Adrenal gland (tissue), 12 donors: ENCODE measurements around the gene SPAG7. TPM values are rescaled to one million over a fixed set of nuclear protein-coding genes. Genes with fewer than 3 reads are reported as not detected.
A peak's percentile ranks its signal among the peaks of the same experiment; 100 is the strongest.

Source experiments
- DNase-seq, 7 donors: peaks; one replicate each; pipeline ENCODE4 v3.0.0-alpha.2; 2019 to 2020
- H3K27ac ChIP-seq, 5 donors: fragments of 200-600 bp; sonication (generic) in 4 of 5; 1 replicate in 3 of 5; 2 replicates in 2 of 5; pipeline versions ENCODE4 v1.5.1 to v1.8.0; 2016 to 2020; ENCODE audit warnings: mild to moderate bottlenecking in 1 of 5
- H3K27me3 ChIP-seq: fragments of 200-600 bp; 2 replicates; pipeline ENCODE4 v1.8.0; 2021
- H3K36me3 ChIP-seq, 2 donors: fragments of 200-600 bp; replicated peaks in 1 of 2; 1 replicate in 1 of 2; 2 replicates in 1 of 2; pipeline versions ENCODE4 v1.5.1 to v1.8.0; 2018 to 2022
- H3K4me1 ChIP-seq, 2 donors: fragments of 200-600 bp; replicated peaks in 1 of 2; 1 replicate in 1 of 2; 2 replicates in 1 of 2; pipeline versions ENCODE4 v1.5.1 to v1.8.0; 2018 to 2021
- H3K4me3 ChIP-seq, 4 donors: fragments of 200-600 bp; sonication (generic) in 3 of 4; one replicate each; pipeline ENCODE4 v1.5.1; 2016 to 2018
- H3K9me3 ChIP-seq, 3 donors: fragments of 200-600 bp; sonication (generic) in 1 of 3; replicated peaks in 1 of 3; 1 replicate in 2 of 3; 2 replicates in 1 of 3; pipeline versions ENCODE4 v1.5.1 to v1.8.0; 2016 to 2021
- CTCF ChIP-seq, 6 experiments: fragments of 450-650 bp in 4 of 6; fragments of 200-600 bp in 2 of 6; sonication (generic) in 1 of 6; IDR thresholded peaks; 1 replicate in 5 of 6; 2 replicates in 1 of 6; pipeline versions ENCODE4 v1.5.1 to v1.8.0; 2016 to 2021; ENCODE audit warnings: antibody characterized with exemption in 6 of 6, mild to moderate bottlenecking in 2 of 6, moderate library complexity in 1 of 6
- POLR2A ChIP-seq, 2 donors: fragments of 450-650 bp; IDR thresholded peaks; one replicate each; pipeline ENCODE4 v1.6.1; 2017; ENCODE audit warnings: antibody characterized with exemption in 2 of 2, mild to moderate bottlenecking in 2 of 2, moderate library complexity in 1 of 2
- WGBS, 4 donors: extraction: QIAGEN DNeasy Blood & Tissue Kit in 2 of 4; methylation state at CpG; one replicate each; pipeline versions ENCODE4 v1.1.5 to v1.1.7; 2013 to 2017; 5-methylcytosine and 5-hydroxymethylcytosine counted together
- intact Hi-C, 2 donors: fragments of 100-400 bp; cut with DNase I; formaldehyde crosslinking; loops; one replicate each; pipeline versions ENCODE4 v1.14.1 to v1.15.0; 2022 to 2023
- polyA plus RNA-seq, 3 donors: library from polyadenylated mRNA; stranded (reverse); fragments of 200-250 nt in 2 of 3; fragments of 350-450 nt in 1 of 3; fragmentation: Illumina TruSeq in 1 of 3; extraction: RNeasy Lipid Tissue Mini Kit (QIAGEN cat#74804) in 1 of 3; gene quantifications; one replicate each; pipeline ENCODE4 v1.2.3, GENCODE V29; 2013 to 2014
- total RNA-seq, 9 donors: library from RNA; depleted of rRNA in 4 of 9; stranded (reverse); fragments of >200 nt in 4 of 9; fragments of 120-200 nt in 1 of 9; fragmentation: NEBNext Ultra II Directional in 1 of 9; extraction: Animal tissue kit (Norgen Biotek cat#: 25700) in 1 of 9; gene quantifications; one replicate each; pipeline versions ENCODE4 v1.1.0 to v1.2.4, GENCODE V29; 2013 to 2023
- donor health status: healthy with polysubstance abuse.
- donor health status: Bipolar disorder and iron deficiency.
- donor health status: DM: yes; HTN: yes; CAD: no.
- donor health status: DM: no; HTN: no; CAD: no.
- donor health status: DM: no; HTN: no; CAD: no.
- donor health status: DM: yes; HTN: yes; CAD: no.

The SPAG7 gene
- total and polyA plus RNA-seq, 12 donors, result 44.3 to 120 (median 73.5) TPM

GRCh38 chr17:4986403-4986802 is 18.8 kb upstream of the SPAG7 start:
- intact Hi-C loops, result loop anchor here (5.0 to 10.0 kb wide), 4 partner anchors 52 to 82 kb away; partner anchors contain the start of genes CHRNE (in 1 of the 2) and GP1BA (in 1 of the 2)
- WGBS, 4 donors, result 18 to 26% (median 21%) methylated on average over 4 to 5 of the region's 5 CpGs

GRCh38 chr17:4982305-4982704 is 14.7 kb upstream of the SPAG7 start:
- no peaks in the 10 kb centered on the region for H3K27me3 ChIP-seq
- no peak for DNase-seq
- peaks cover 8 to 12% of the 10 kb centered on the region in 2 donors for H3K4me1 ChIP-seq
- H3K27ac ChIP-seq, result no peak overlapping the region
- peaks cover 0 to 63% of the 10 kb centered on the region in 2 donors for H3K36me3 ChIP-seq
- H3K9me3 ChIP-seq, result no peaks in the 10 kb centered on the region
- intact Hi-C loops, result loop anchor here in 1 of 2 donors (10.0 kb wide), 3 partner anchors 48 to 82 kb away; partner anchors contain the start of genes CHRNE and GP1BA
- TF ChIP-seq CTCF (IDR thresholded peaks at IDR 0.05) (no peak), POLR2A (IDR thresholded peaks at IDR 0.05) (no peak)
- 58 to 73% (median 64%) methylated on average over 5 of the region's 5 CpGs for WGBS, 4 donors
- no peak overlapping the region for H3K4me3 ChIP-seq

More at GRCh38 chr17:4986403-4986802, 18.8 kb upstream of the SPAG7 start:
- H3K9me3 ChIP-seq, result no peaks in the 10 kb centered on the region
- no peaks in the 10 kb centered on the region for H3K27me3 ChIP-seq
- peak in 1 of 2 donors; percentile 16 for TF ChIP-seq POLR2A (IDR thresholded peaks at IDR 0.05)
- TF ChIP-seq CTCF (IDR thresholded peaks at IDR 0.05), result no peak
- H3K4me1 ChIP-seq, result peaks cover 13 to 24% of the 10 kb centered on the region in 2 donors
- H3K36me3 ChIP-seq, result peaks cover 0 to 30% of the 10 kb centered on the region in 2 donors
- DNase-seq, result peak in 4 of 7 donors; percentile 49 to 68 (median 54)
- H3K27ac ChIP-seq, result peak overlapping the region in 4 of 5 donors; percentile 80 to 95 (median 90)
- peak overlapping the region in 2 of 4 donors; percentile 62 to 93 for H3K4me3 ChIP-seq

GRCh38 chr17:4980644-4981216 is 13.1 kb upstream of the SPAG7 start:
- 41 to 46% (median 42%) methylated on average over 6 of the region's 6 CpGs for WGBS, 4 donors
- intact Hi-C loops, result loop anchor here in 1 of 2 donors (10.0 kb wide), 3 partner anchors 46 to 84 kb away; partner anchors contain the start of genes CHRNE and GP1BA
- Histone ChIP-seq H3K27me3 (no peaks in the 10 kb centered on the region), H3K27ac (no peak overlapping the region), H3K36me3 (peaks cover 0 to 74% of the 10 kb centered on the region in 2 donors), H3K4me1 (peaks cover under 1 to 3% of the 10 kb centered on the region in 2 donors), H3K4me3 (no peak overlapping the region), H3K9me3 (no peaks in the 10 kb centered on the region)
- DNase-seq, result peak in 2 of 7 donors; percentile 49 to 52
- TF ChIP-seq POLR2A (IDR thresholded peaks at IDR 0.05) (no peak), CTCF (IDR thresholded peaks at IDR 0.05) (peak; percentile 61 to 84 (median 73))

- H3K4me1 ChIP-seq, result peaks cover 0 to 6% of the 10 kb centered on the region in 2 donors
- TF ChIP-seq CTCF (IDR thresholded peaks at IDR 0.05) (no peak), POLR2A (IDR thresholded peaks at IDR 0.05) (no peak)
- no peak overlapping the region for H3K4me3 ChIP-seq
- intact Hi-C loops, result no loop called here
- H3K9me3 ChIP-seq, result no peaks in the 10 kb centered on the region
- no peak overlapping the region for H3K27ac ChIP-seq
- peaks cover 0 to 69% of the 10 kb centered on the region in 2 donors for H3K36me3 ChIP-seq
- H3K27me3 ChIP-seq, result no peaks in the 10 kb centered on the region
- DNase-seq, result no peak
Measured at GRCh38 chr17:4978726-4979125, 11.1 kb upstream of the SPAG7 start.
